ENCODE measurements around the gene CCDC38.

Gene CCDC38

GRCh38 chr12:95960241-95960640 lies 17.8 kb upstream of the CCDC38 start:
- no peak for DNase-seq (ENCODE audit: low spot score)

DNA sequence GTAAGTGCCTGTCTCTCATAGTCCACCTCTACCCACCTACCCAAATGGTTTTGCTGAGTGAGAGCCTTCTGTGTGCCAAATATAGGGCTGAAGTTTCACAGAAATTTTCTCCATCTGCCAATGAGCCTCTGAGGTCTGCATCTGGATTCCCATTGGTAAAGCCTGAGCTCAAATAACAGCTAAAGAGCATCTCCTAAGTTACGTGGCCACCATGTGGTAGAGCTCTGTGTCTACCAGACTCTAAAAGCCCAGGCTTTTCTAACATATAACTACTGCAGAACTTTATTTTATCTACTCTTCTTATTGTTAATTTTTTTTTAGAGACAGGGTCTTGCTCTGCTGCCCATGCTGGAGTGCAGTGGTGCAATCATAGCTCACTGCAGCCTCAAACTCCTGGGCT lies 16.7 kb upstream of the CCDC38 start:
- no peak for DNase-seq (ENCODE audit: low spot score)

- no peak for DNase-seq (ENCODE audit: low spot score)
Measured at GRCh38 chr12:95956557-95957145, 14.2 kb upstream of the CCDC38 start.

GRCh38 chr12:95955549-95956159 lies 13.2 kb upstream of the CCDC38 start:
- DNase-seq (ENCODE audit: low spot score): no peak

GRCh38 chr12:95953000-95953399 lies 10.6 kb upstream of the CCDC38 start:
- no peak for DNase-seq (ENCODE audit: low spot score)

DNA sequence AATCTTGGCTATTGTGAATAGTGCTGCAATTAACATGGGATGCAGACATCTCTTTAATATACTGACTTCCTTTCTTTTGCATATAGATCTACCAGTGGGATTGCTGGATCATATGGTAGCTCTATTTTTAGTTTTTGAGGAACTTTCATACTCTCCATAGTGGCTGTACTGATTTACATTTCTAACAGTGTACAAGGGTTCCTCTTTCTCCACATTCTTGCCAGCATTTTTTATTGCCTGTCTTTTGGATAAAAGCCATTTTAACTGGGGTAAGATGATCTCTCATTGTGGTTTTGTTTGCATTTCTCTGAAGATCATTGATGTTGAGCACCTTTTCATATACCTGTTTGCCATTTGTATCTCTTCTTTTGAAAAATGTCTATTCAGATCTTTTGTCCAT lies 9.1 kb upstream of the CCDC38 start:
- no peak for DNase-seq (ENCODE audit: low spot score)

- no peak for DNase-seq (ENCODE audit: low spot score)
Measured at GRCh38 chr12:95949477-95950206, 7.2 kb upstream of the CCDC38 start.

DNA sequence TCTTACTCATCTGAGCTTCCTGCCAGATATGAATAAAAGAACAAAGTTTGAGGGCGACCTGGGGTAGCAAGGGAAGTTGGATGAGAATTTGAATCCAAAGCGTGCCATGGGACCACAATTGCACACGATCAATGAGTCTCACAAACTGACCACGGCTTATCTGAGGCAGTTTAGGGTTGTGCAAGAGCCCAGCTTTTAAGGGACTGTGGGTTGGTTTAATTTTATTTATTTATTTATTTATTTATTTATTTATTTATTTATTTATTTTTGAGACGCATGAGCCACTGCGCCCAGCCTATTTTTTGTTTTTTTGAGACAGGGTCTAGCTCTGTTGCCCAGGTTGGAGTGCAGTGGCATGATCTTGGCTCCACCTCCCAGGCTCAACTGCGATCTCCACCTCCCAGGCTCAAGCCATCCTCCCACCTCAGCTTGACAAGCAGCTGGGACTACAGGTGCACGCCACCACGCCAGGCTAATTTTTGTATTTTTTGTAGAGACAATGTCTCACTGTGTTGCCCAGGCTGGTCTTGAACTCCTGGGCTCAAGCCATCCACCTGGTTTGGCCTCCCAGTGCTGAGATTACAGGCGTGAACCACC lies 1.8 kb upstream of the CCDC38 start:
- DNase-seq (ENCODE audit: low spot score): no peak

GRCh38 chr12:95943330-95943842 lies 972 bp upstream of the CCDC38 start, which contains the start of gene AMDHD1:
Gene AMDHD1 (plus strand): TSS chr12:95943331. CDS start chr12:95943399, 68 bp downstream.
- peak; percentile 51 for DNase-seq (ENCODE audit: low spot score)

DNA sequence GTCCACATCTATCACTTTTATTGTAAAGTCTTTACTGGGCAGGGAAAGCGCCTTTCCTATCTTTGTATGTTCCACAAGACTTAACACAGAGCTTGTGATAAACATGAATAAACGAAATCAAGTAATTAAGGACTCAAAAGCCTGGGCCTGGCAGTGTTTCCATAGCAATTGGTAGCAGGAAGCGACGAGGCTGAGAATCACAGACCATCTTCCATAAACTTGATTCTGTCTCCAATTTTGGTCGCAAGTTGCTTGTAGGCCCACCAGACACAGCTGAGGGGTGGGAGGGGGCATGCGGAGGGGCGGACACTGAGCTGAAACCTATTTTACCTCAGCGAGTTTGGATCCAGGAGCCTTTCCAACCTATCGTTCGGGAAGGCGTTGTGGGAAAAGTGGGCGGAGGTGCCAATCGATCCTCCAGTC lies 302 bp downstream of the CCDC38 start:
- DNase-seq (ENCODE audit: low spot score): peak; percentile 2

DNA sequence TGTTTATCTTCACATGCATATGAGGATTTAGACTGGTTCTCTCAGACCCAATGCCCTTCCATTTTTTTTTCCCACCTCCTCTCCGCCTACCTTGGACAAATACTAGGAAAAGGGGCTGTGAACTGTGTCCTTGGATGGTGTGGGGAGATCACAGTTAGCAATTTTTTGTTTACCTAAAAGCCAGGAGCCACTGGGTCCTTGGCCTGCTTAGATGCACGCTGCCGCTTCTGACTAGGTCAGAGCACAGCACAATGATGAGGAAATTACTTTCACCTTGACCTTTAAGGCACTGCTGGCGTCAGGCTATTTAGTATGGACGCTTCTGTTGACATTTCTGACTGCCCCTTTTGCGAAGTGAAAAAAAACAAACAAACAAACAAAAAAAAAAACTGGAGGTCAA lies 1.9 kb downstream of the CCDC38 start:
- DNase-seq (ENCODE audit: low spot score): no peak

DNA sequence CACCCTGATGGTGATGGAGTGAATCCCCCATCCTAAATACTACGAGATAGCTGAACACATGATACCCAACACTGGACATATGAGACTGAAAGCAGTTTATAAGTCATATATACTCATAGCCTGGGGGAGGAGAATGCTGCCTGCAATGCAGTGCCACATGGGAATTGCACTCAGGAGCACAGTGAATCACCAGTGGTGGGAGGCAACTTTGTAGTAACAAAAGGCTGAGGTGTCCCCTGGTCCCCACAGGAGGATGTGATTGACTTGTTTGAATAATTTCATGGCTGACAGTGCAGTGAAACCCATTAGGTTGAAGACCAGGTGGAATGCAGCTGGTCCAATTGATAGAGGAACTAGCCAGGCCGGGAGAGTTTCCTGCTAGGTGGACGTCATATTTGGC lies 20.2 kb downstream of the CCDC38 start:
- no peak for DNase-seq (ENCODE audit: low spot score)

DNA sequence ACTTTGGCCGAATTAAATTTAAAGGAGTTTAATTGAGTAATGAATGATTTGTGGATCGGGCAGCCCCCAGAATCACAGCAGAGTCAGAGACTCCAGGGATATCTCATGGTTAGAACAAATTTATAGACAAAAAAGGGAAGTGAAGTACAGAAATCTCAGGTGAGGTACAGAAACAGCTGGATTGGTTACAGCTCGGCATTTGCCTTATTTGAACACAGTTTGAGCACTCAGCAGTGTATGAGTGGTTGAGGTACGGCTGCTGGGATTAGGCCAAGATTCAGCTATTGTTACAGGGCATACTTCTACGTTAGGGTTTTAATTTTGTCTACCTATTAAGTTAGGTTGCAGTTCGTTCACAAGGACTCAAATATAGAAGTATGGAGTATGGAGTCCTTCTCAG lies 23.3 kb downstream of the CCDC38 start:
- no peak for DNase-seq (ENCODE audit: low spot score)

DNA sequence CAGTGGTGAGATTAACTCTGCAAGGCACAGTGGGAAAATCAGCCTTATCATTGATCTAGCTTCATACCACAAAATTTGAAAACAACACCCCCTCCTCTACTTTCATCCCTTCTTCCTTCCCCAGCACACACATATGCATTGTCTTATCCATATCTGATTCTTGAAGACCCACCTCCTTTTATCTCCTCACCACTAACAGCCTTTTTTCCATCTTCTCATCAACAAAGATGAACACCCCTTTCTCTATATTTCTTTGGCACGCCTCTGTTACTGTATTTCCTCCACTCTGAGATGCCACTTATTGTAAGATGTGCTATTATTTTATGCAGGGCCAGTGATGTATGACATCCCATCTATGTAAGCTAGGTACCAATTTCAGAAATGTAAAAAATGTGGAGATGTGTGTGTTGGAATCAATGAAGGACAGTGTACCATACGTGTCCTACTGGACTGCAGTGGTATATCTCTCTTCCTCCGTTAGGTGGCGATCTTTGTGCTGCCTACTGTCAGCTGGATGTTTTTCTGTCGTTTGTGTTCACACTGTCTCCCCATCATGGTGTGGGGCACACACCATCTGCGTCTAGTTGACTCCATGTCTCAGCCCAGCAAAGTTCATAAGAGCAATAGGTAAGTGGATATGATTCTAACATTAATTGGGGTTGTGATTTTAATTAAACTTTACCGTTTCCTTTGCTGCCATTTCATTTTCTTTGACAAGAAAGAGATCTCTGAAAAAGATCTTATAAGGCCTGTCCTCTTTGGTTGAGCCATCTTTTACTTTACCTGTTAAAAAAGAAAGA lies 24.0 kb downstream of the CCDC38 start:
- peak; percentile 70 for DNase-seq (ENCODE audit: low spot score)

DNA sequence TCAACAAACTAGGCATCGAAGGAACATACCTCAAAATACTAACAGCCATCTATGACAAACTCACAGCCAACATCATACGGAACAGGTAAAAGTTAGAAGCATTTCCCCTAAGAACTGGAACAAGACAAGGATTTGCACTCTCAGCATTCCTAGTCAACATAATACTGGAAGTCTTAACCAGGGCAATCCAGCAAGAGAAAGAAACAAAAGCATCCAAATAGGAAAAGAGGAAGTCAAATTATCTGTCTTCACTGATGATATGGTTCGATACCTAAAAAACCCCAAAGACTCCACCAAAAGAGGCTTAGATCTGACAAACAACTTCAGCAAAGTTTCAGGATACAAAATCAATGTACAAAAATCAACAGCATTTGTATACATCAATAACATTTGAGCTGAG lies 32.5 kb downstream of the CCDC38 start:
- no peak for DNase-seq (ENCODE audit: low spot score)

DNA sequence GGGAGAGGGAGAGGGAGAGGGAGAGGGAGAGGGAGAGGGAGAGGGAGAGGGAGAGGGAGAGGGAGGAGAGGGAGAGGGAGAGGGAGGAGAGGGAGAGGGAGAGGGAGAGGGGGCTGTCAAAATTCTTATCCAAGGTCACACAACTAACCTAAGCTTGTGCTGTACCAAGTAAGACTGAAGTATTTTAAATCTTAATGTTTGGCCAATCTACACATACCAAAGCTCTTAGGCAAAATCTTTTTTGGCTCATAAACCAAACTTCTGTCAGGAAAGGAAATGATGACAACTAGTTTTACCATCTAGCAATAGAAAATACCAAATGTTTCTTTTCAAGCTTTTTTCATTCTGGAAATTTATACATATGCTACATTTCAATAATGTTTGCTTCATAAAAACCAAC lies 33.8 kb downstream of the CCDC38 start:
- DNase-seq (ENCODE audit: low spot score): no peak

DNA sequence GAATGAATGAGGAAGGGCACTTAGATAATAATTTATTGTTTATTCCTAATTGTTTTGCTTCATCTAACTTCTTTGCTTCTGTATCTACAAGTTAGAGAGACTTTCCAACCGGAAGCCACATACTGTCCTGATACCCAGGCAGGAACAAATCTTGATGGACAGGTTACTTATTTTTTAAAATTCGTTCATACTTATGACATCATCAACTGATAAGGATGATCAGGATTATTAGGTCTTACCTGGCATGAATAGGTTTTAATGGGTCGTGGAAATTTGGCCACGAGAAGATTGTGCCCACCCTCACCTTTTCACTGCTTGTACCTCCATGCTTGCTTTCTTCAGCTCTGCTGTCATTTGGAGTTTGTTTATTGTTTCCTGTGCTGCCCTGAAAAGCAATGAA lies 44.3 kb downstream of the CCDC38 start:
- no peak for DNase-seq (ENCODE audit: low spot score)

GRCh38 chr12:95896846-95897245 lies 45.6 kb downstream of the CCDC38 start:
- no peak for DNase-seq (ENCODE audit: low spot score)

DNA sequence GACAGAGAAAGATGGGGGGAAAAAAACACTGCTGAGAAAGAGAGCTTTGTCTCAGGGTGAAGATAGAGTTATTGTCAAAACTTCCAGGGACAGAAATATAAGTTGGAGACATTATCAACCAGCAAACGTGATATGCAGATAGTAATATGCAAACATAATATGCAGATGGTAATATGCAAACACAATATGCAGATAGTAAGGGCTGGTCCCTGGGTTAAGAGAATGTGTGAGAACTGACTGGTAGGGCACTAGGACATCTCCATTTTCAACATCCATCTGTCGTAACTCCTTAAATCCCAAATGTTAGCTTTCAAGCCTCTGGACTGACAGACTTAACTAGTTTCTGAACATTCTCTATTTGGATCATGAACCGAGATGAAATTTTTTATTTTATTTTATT lies 51.5 kb downstream of the CCDC38 start:
- DNase-seq (ENCODE audit: low spot score): no peak

DNA sequence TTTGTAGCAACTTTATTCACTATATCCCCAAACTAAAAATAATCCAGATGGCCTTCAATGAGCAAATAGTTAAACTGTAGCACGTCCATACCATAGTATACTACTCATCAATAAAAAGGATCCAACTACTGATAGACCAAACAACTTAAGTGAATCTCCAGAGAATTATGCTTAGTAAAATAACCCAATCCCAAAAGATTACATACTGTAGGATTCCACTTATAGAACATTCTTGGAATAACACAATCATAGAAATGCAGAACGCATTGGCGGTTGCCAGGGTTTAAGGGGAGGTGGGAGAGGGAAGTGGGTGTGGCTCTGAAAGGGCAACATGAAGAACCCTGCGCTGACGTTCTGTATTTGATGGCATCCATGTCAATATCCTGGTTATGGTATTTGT lies 55.1 kb downstream of the CCDC38 start:
- DNase-seq (ENCODE audit: low spot score): no peak

DNA sequence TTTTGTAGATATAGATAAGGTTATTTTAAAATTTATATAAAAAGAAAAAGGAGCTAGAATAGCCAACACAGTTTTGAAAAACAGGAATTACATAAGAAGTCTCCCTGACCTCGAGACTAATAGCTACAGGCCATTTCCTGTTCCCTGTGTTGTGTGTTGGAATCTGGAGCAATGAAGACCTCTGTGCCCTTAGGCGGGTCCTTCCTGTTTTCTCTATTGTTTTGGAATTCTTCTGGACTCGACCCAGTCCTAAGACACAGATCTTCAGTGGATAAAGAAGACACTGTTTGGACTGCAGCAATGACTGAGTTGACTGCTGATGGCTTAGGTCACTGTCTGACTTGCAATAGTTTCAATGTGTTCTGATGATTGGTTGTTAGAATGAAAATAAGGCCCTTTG lies 57.4 kb downstream of the CCDC38 start:
- no peak for DNase-seq (ENCODE audit: low spot score)

GRCh38 chr12:95882873-95883272 lies 59.5 kb downstream of the CCDC38 start:
- no peak for DNase-seq (ENCODE audit: low spot score)
